Measurements from ENCODE around the gene NEK1. TPM values are rescaled to one million over a fixed set of nuclear protein-coding genes. Genes with fewer than 3 reads are reported as not detected.
"Not testable (repeated sequence)": the region's sequence is repeated elsewhere in the genome, so short reads cannot be mapped to it uniquely, and the experiment has no call there.

NEK1 gene
- polyA plus RNA-seq, 1 donor from 2014 or later = 17.1 TPM

GRCh38 chr4:169436734-169437133 lies 175.6 kb downstream of the NEK1 start:
- Histone ChIP-seq H4K20me1 (ENCODE audit: insufficient read depth) (no peaks in the 10 kb centered on the region), H3K4me2 (ENCODE audit: low read length) (no peak overlapping the region), H3K9me2 (ENCODE audit: insufficient read depth, low read length) (no peaks in the 10 kb centered on the region), H3K4me3 (ENCODE audit: low read length) (no peak overlapping the region), H3K79me2 (replicated peaks; ENCODE audit: insufficient read depth, low read length) (no peaks in the 10 kb centered on the region), H3K9me3 (ENCODE audit: low read length) (no peaks in the 10 kb centered on the region), H3K27ac (ENCODE audit: low read length) (no peak overlapping the region), H2AFZ (ENCODE audit: low read depth, low read length) (no peak overlapping the region), H3K9ac (ENCODE audit: low read length) (no peak overlapping the region), H3K27me3 (ENCODE audit: insufficient read depth, low read depth, low read length) (no peaks in the 10 kb centered on the region), H3K36me3 (ENCODE audit: insufficient read depth, low read length) (no peaks in the 10 kb centered on the region), H3F3A (ENCODE audit: insufficient read depth, low read length, poor library complexity, severe bottlenecking) (no peaks in the 10 kb centered on the region)
- TF ChIP-seq MXI1 (conservative IDR thresholded peaks at IDR 0.05; ENCODE audit: poor library complexity, severe bottlenecking) (no peak), REST (IDR thresholded peaks at IDR 0.05; ENCODE audit: borderline replicate concordance) (no peak), POLR2AphosphoS5 (IDR thresholded peaks at IDR 0.05) (no peak), TAF1 (IDR thresholded peaks at IDR 0.05; ENCODE audit: low read depth) (no peak), RAD21 (conservative IDR thresholded peaks at IDR 0.05) (no peak), CTCF (IDR thresholded peaks at IDR 0.05; ENCODE audit: poor library complexity, severe bottlenecking) (no peak), EP300 (conservative IDR thresholded peaks at IDR 0.05; ENCODE audit: poor library complexity, severe bottlenecking) (no peak), EZH2 (IDR thresholded peaks at IDR 0.05; ENCODE audit: borderline replicate concordance, insufficient read depth, low read length, poor library complexity, severe bottlenecking) (no peak), SMC3 (conservative IDR thresholded peaks at IDR 0.05; ENCODE audit: poor library complexity) (no peak)

- Histone ChIP-seq H2AFZ (ENCODE audit: low read depth, low read length) (no peak overlapping the region), H3F3A (ENCODE audit: insufficient read depth, low read length, poor library complexity, severe bottlenecking) (no peaks in the 10 kb centered on the region), H3K9me3 (ENCODE audit: low read length) (no peaks in the 10 kb centered on the region), H4K20me1 (ENCODE audit: insufficient read depth) (no peaks in the 10 kb centered on the region), H3K4me3 (ENCODE audit: low read length) (no peak overlapping the region), H3K4me2 (ENCODE audit: low read length) (no peak overlapping the region), H3K79me2 (replicated peaks; ENCODE audit: insufficient read depth, low read length) (no peaks in the 10 kb centered on the region), H3K36me3 (ENCODE audit: insufficient read depth, low read length) (no peaks in the 10 kb centered on the region), H3K27ac (ENCODE audit: low read length) (no peak overlapping the region), H3K9ac (ENCODE audit: low read length) (no peak overlapping the region), H3K9me2 (ENCODE audit: insufficient read depth, low read length) (no peaks in the 10 kb centered on the region), H3K27me3 (ENCODE audit: insufficient read depth, low read depth, low read length) (no peaks in the 10 kb centered on the region)
- TF ChIP-seq MXI1 (conservative IDR thresholded peaks at IDR 0.05; ENCODE audit: poor library complexity, severe bottlenecking) (no peak), SMC3 (conservative IDR thresholded peaks at IDR 0.05; ENCODE audit: poor library complexity) (no peak), REST (IDR thresholded peaks at IDR 0.05; ENCODE audit: borderline replicate concordance) (no peak), CTCF (IDR thresholded peaks at IDR 0.05; ENCODE audit: poor library complexity, severe bottlenecking) (no peak), POLR2AphosphoS5 (IDR thresholded peaks at IDR 0.05) (no peak), RAD21 (conservative IDR thresholded peaks at IDR 0.05) (no peak), EZH2 (IDR thresholded peaks at IDR 0.05; ENCODE audit: borderline replicate concordance, insufficient read depth, low read length, poor library complexity, severe bottlenecking) (no peak), TAF1 (IDR thresholded peaks at IDR 0.05; ENCODE audit: low read depth) (no peak), EP300 (conservative IDR thresholded peaks at IDR 0.05; ENCODE audit: poor library complexity, severe bottlenecking) (no peak)
Measured at GRCh38 chr4:169428376-169428775, 184.0 kb downstream of the NEK1 start.

GRCh38 chr4:169427727-169428126 lies 184.7 kb downstream of the NEK1 start:
- not testable (repeated sequence) for H3K79me2 ChIP-seq (replicated peaks; ENCODE audit: insufficient read depth, low read length); H4K20me1 ChIP-seq (ENCODE audit: insufficient read depth); H3K9ac ChIP-seq (ENCODE audit: low read length); H3K27me3 ChIP-seq (ENCODE audit: insufficient read depth, low read depth, low read length); H3K27ac ChIP-seq (ENCODE audit: low read length); H3F3A ChIP-seq (ENCODE audit: insufficient read depth, low read length, poor library complexity, severe bottlenecking); H2AFZ ChIP-seq (ENCODE audit: low read depth, low read length); H3K9me3 ChIP-seq (ENCODE audit: low read length); H3K4me3 ChIP-seq (ENCODE audit: low read length); H3K9me2 ChIP-seq (ENCODE audit: insufficient read depth, low read length); H3K36me3 ChIP-seq (ENCODE audit: insufficient read depth, low read length); H3K4me2 ChIP-seq (ENCODE audit: low read length)
